ENCODE data around the gene IL17REL. TPM values are rescaled to one million over a fixed set of nuclear protein-coding genes. Genes with fewer than 3 reads are reported as not detected.

The IL17REL gene
- total and polyA plus RNA-seq, 2 of the 13 experiments (the other 11 are each of a cell fraction or from before 2014, with no cell fraction given): not detected

- TF ChIP-seq, protein P1, sequence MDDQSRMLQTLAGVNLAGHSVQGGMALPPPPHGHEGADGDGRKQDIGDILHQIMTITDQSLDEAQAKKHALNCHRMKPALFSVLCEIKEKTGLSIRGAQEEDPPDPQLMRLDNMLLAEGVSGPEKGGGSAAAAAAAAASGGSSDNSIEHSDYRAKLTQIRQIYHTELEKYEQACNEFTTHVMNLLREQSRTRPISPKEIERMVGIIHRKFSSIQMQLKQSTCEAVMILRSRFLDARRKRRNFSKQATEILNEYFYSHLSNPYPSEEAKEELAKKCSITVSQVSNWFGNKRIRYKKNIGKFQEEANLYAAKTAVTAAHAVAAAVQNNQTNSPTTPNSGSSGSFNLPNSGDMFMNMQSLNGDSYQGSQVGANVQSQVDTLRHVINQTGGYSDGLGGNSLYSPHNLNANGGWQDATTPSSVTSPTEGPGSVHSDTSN (CRISPR knock-in tag; IDR thresholded peaks at IDR 0.05; ENCODE audit: borderline replicate concordance): peak; percentile 9; the same call in 1 of the 2 replicates
- TF ChIP-seq SKI (IDR thresholded peaks at IDR 0.05; ENCODE audit: partially characterized antibody) (peak; percentile 93), ZNF12 (CRISPR knock-in tag; IDR thresholded peaks at IDR 0.05) (no peak), ZNF619 (CRISPR knock-in tag; IDR thresholded peaks at IDR 0.05) (no peak), POGZ (CRISPR knock-in tag; IDR thresholded peaks at IDR 0.05) (no peak; the same call in 1 of the 2 replicates), SOX13 (IDR thresholded peaks at IDR 0.05) (no peak), SOX13 (CRISPR knock-in tag; conservative IDR thresholded peaks at IDR 0.05 in 1 of 2, IDR thresholded peaks at IDR 0.05 in 1 of 2) (peak in 1 of 2 experiments; percentile 29; a peak in 1 of 4 replicates), ZNF709 (CRISPR knock-in tag; IDR thresholded peaks at IDR 0.05) (peak; percentile 85; the same call in 1 of the 2 replicates), THAP7 (CRISPR knock-in tag; IDR thresholded peaks at IDR 0.05) (peak; percentile 94), SAFB2 (CRISPR knock-in tag; IDR thresholded peaks at IDR 0.05; ENCODE audit: borderline replicate concordance, low read depth) (peak; percentile 25; the same call in 1 of the 2 replicates), YEATS2 (CRISPR knock-in tag; IDR thresholded peaks at IDR 0.05; ENCODE audit: borderline replicate concordance) (no peak), ZNF430 (CRISPR knock-in tag; IDR thresholded peaks at IDR 0.05) (peak; percentile 76; the same call in 1 of the 2 replicates), SP4 (CRISPR knock-in tag; IDR thresholded peaks at IDR 0.05) (peak; percentile 94), ZKSCAN8 (CRISPR knock-in tag; IDR thresholded peaks at IDR 0.05; ENCODE audit: borderline replicate concordance) (0 out of 2 replicates have a peak, but pooled peaks have one; percentile 18), ZC3H4 (CRISPR knock-in tag; IDR thresholded peaks at IDR 0.05; ENCODE audit: borderline replicate concordance) (no peak)
- TF ChIP-seq, protein P2, sequence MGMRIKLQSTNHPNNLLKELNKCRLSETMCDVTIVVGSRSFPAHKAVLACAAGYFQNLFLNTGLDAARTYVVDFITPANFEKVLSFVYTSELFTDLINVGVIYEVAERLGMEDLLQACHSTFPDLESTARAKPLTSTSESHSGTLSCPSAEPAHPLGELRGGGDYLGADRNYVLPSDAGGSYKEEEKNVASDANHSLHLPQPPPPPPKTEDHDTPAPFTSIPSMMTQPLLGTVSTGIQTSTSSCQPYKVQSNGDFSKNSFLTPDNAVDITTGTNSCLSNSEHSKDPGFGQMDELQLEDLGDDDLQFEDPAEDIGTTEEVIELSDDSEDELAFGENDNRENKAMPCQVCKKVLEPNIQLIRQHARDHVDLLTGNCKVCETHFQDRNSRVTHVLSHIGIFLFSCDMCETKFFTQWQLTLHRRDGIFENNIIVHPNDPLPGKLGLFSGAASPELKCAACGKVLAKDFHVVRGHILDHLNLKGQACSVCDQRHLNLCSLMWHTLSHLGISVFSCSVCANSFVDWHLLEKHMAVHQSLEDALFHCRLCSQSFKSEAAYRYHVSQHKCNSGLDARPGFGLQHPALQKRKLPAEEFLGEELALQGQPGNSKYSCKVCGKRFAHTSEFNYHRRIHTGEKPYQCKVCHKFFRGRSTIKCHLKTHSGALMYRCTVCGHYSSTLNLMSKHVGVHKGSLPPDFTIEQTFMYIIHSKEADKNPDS (CRISPR knock-in tag; IDR thresholded peaks at IDR 0.05): peak; percentile 10; the same call in 1 of the 2 replicates
- TF ChIP-seq, protein P3, sequence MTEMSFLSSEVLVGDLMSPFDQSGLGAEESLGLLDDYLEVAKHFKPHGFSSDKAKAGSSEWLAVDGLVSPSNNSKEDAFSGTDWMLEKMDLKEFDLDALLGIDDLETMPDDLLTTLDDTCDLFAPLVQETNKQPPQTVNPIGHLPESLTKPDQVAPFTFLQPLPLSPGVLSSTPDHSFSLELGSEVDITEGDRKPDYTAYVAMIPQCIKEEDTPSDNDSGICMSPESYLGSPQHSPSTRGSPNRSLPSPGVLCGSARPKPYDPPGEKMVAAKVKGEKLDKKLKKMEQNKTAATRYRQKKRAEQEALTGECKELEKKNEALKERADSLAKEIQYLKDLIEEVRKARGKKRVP (CRISPR knock-in tag; IDR thresholded peaks at IDR 0.05): 0 out of 4 replicates have a peak, but pooled peaks of 1 of the 2 experiments have one; percentile 13
- TF ChIP-seq, protein P4, sequence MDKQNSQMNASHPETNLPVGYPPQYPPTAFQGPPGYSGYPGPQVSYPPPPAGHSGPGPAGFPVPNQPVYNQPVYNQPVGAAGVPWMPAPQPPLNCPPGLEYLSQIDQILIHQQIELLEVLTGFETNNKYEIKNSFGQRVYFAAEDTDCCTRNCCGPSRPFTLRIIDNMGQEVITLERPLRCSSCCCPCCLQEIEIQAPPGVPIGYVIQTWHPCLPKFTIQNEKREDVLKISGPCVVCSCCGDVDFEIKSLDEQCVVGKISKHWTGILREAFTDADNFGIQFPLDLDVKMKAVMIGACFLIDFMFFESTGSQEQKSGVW (CRISPR knock-in tag; IDR thresholded peaks at IDR 0.05; ENCODE audit: borderline replicate concordance): no peak
- TF ChIP-seq, protein P5, sequence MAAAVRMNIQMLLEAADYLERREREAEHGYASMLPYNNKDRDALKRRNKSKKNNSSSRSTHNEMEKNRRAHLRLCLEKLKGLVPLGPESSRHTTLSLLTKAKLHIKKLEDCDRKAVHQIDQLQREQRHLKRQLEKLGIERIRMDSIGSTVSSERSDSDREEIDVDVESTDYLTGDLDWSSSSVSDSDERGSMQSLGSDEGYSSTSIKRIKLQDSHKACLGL (CRISPR knock-in tag; IDR thresholded peaks at IDR 0.05): peak; percentile 94
Observed at GRCh38 chr22:49960159-49961004, 52.2 kb downstream of the IL17REL start, which contains the start of gene PIM3 (continued).

All from HepG2 (cell line).